NCI-H2227 treated with DMSO at 0.1 percent for 48 hours (cell line): ENCODE measurements around the gene WDFY4.

ENCODE experiments used
- DNase-seq: peaks from one replicate; lab custom pipeline; 2025; lab: John Stamatoyannopoulos, UW

WDFY4 gene

DNA sequence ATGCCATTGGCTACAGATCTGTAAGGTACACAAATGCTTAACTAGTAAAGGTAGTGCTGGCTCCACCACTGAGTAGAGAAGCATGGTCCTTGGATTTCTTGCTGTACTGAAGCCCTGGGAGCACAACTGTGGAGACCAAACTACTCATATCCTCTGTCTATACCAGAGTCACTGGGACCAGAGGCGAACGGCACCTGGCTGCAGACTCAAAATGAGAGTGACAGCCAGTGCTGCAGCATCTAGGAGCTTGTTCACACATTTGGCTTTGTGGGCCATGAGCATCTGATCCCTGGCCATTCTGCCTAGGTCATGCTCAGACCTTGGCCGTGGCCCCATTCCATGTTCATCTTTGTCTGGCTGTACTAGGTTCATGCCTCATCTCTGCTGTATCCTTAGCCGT lies 223.1 kb downstream of the WDFY4 start:
- no peak for DNase-seq

- no peak for DNase-seq
Observed at GRCh38 chr10:48910548-48910947, 225.9 kb downstream of the WDFY4 start.

GRCh38 chr10:48913674-48914073 lies 229.0 kb downstream of the WDFY4 start:
- DNase-seq: no peak

DNA sequence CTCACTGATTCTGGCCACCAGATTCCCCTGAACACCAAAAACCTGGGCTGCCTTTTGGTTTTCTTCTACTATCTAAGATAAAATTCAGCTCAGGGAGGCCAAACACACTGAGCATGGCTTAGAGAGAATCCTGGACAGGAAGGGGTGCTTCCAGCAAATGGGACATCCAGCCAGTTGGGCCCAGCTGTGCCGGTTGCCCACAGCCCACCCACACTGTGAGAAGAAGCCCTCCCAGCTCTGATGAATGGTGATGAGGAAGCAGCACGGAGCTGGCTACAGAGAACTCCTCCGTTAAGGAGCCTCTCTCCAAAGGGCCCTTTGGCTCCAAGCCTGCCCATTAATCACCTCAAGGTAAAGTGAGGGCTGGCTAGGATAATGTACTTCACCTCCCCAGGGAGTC lies 239.1 kb downstream of the WDFY4 start:
- DNase-seq: no peak

GRCh38 chr10:48924988-48925387 lies 240.3 kb downstream of the WDFY4 start:
- DNase-seq: no peak

GRCh38 chr10:48926255-48926654 lies 241.6 kb downstream of the WDFY4 start:
- DNase-seq: no peak

- DNase-seq: no peak
Observed at GRCh38 chr10:48926764-48927540, 242.3 kb downstream of the WDFY4 start.

DNA sequence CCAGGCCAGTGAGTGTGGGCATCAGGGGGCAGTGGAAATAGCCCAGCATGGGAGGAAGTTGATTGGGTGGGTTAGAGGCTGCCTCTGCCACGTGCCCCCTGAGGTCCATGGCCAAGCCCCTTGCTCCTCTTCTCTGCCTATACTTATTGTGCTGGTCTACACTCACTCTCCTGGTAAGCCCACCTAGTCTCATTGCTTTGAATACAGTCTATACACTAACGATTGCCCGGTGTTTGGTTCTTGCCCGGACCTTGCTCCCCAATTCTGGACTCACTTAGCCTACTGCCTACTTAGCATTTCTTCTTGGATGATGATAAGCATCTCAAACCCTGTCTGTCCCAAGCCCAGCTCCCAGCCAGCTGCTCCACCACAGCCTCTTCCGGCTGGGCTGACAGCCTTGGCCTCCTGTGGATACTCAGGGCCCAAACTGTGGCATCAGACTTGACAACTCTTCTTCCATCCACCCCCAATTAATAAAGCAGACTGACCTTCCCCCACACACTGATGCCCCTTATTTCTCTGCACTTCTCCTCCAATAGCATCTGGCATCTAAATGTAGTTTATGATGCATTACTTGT lies 244.8 kb downstream of the WDFY4 start:
- DNase-seq: no peak

DNA sequence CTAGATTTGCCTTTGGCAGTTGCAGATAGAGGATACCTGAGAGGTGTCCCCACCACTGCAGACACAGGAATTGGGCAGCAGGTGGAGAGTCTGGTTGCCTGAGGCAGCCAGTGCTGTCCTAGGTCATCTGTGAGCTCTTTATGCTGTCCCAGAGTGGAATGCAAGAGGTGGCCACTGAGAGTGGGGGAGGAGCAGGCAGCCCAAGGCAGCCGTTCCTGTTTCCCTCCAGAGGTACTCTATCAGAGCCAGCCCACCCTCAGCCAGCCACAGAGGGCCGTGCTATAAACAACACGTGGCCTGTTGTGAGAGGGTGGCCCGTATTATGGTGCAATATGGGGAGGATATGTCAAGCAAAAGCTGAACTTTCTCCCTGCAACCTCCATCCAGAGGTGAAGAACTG lies 246.5 kb downstream of the WDFY4 start:
- DNase-seq: no peak

DNA sequence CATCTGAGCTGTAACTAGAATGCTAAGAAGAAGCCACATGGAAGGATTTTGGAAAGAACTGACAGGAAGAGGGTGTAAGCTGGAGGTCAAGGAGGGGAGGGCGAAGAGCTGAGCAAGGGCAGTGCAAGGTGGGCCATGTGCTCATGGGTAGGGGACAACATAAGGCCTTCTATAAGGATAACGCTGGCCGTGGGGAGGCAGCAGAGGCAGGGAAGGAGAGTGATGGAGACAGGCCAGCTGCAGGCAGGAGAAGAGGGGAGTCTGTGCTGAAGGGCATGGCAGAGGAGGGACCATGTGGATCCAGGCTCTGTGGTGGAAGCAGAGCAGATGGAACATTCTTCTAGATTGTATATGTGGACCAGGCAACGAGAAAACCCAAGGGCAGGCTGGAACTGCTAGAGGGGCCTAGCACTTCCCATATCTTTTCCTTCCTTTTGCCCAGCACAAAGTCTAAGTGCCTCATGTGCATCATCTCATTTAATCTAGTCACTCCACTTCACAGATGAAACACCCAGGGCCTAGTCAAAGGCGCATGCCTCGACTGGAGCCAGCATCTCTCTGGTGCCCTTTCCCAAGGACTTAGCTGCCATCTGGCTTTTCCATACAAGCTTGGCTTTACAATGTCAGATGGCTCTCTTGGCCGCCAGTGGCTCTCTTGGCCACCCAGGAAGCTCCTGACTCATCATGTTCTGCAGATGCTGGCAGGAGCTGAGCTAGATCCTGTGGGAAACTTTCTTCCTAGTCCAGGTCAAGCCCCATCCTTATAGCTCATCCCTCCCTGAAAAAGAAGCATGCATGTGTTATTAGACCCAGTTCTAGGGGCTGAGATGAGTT lies 248.4 kb downstream of the WDFY4 start:
- no peak for DNase-seq

GRCh38 chr10:48934672-48935501 lies 250.2 kb downstream of the WDFY4 start:
- DNase-seq: no peak

DNA sequence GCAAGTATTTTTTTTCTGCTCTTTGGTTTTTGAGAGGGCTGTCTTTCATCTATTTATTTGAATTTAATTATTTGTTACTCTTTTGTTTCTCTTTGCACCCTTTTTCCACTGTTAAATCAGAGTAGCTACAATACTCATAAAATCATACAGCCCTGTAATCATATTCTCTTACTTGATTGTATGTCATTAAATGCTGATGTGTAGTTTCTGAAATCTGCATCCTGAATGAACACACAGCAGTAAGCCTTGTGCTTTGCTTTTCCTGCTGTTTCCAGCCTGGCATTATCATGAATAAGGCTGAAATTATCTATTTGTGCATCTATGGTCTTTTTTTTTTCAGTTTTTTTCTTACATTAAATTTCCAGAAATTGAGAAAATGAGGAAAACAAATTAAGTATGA lies 250.9 kb downstream of the WDFY4 start:
- no peak for DNase-seq

DNA sequence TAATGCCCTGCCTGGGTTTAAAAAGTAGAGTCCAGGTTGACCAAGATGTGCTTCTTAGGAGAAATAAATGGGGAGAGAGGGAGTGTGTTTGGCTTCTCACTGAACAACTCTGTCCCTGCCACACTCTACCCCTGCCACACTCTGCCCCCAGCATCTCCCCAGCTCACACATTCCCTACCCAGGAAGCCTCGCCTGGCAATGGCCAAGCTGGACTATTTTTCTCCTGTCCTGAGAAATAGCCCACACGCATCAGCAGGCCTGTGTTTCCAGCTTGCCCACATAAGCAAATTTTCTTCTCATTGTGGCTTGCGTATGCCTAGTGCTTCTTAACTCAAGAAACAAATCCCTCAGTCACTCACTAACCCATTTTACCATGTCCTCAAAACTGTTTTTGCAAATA lies 253.1 kb downstream of the WDFY4 start:
- DNase-seq: no peak

GRCh38 chr10:48938281-48938680 lies 253.6 kb downstream of the WDFY4 start:
- no peak for DNase-seq

- no peak for DNase-seq
Observed at GRCh38 chr10:48938990-48939536, 254.4 kb downstream of the WDFY4 start.

DNA sequence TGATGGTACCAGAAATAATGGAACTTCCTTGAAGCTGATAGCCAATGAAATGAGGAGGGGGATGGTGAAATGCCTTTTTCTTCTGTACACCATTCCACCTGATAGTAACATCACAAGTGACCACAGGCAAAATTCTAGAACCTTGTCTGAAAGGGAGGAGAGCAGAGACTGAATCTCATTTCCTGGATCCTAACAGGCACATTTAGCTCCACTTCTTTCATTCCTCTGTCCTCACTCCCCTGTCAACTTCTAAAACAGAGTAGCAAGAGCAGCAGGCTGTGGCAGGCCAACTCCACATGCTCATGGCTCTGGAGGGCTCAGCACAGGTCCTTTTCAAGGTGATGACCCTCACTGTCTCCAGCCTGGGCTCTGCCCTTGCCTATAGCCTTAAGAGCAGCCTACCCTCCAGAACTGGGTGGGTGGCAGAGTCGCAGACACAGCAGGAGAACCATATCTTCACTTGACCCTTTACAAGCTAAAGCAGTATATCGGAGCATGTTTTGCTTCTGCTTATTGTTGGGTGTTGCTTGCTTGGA lies 255.2 kb downstream of the WDFY4 start, which contains the start of gene LRRC18:
TSS of gene LRRC18 (minus strand) at position 51 of the 536 bp plus-strand sequence. CDS start 25,685 bp downstream, outside the sequence.
- no peak for DNase-seq

GRCh38 chr10:48940372-48940771 lies 255.7 kb downstream of the WDFY4 start:
- no peak for DNase-seq

- DNase-seq: no peak
Observed at GRCh38 chr10:48940958-48941357, 256.3 kb downstream of the WDFY4 start.

DNA sequence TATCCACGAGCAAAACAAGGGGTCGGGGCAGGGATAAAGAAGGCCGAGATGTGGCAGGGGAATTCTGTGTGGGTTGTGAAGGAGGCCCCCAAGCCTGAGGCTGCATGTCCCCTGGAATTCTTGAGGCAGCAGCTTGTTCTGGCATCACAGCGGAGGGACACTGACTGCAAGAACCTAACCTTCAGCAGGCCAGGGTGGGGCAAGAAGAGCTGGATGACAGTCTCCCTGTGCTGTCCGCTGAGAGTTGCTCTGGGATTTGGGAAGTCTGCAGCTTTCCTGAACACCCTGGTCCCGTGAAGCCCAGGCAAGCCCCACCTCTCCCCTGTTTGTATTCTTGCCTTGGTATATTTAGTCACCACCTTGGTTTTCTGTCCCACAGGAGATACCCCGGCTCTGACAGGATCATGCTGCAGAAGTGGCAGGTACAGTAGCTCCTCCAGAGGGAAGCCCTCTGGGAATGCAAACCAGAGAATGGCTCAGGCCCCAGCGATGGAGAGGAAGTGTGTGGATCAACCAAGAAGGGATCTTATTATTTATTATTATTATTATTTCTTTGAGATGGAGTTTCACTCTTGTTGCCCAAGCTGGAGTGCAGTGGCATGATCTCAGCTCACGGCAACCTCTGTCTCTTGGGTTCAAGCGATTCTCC lies 256.9 kb downstream of the WDFY4 start:
- DNase-seq: no peak

GRCh38 chr10:48943096-48943495 lies 258.4 kb downstream of the WDFY4 start:
- no peak for DNase-seq

GRCh38 chr10:48944171-48944570 lies 259.5 kb downstream of the WDFY4 start:
- DNase-seq: no peak
